Parathyroid adenoma (tissue), 2 donors: ENCODE data around the gene ANKRD53.

Experiments
- H2AFZ ChIP-seq: fragments of 300-600 bp; sonication (generic); one replicate; pipeline ENCODE4 v1.7.0; 2017; ENCODE audit warnings: antibody characterized with exemption, mild to moderate bottlenecking
- H3K27ac ChIP-seq: fragments of 300-600 bp; sonication (generic); one replicate; pipeline ENCODE4 v1.7.0; 2017
- H3K27me3 ChIP-seq: fragments of 300-600 bp; sonication (generic); one replicate; pipeline ENCODE4 v1.7.0; 2017; ENCODE audit warnings: low read length; ENCODE audit not compliant: control insufficient read depth, insufficient read depth
- H3K36me3 ChIP-seq: fragments of 300-600 bp; sonication (generic); one replicate; pipeline ENCODE4 v1.7.0; 2017; ENCODE audit warnings: low read length; ENCODE audit not compliant: control insufficient read depth, insufficient read depth
- H3K4me1 ChIP-seq: fragments of 300-600 bp; sonication (generic); one replicate; pipeline ENCODE4 v1.7.0; 2017; ENCODE audit warnings: control low read depth
- H3K4me2 ChIP-seq: fragments of 300-600 bp; sonication (generic); one replicate; pipeline ENCODE4 v1.7.0; 2017; ENCODE audit warnings: low read length
- H3K4me3 ChIP-seq: fragments of 300-600 bp; sonication (generic); one replicate; pipeline ENCODE4 v1.7.0; 2017; ENCODE audit warnings: low read depth, low read length
- H3K79me2 ChIP-seq: fragments of 300-600 bp; sonication (generic); one replicate; pipeline ENCODE4 v1.7.0; 2017; ENCODE audit warnings: control low read depth
- H3K9ac ChIP-seq: fragments of 300-600 bp; sonication (generic); one replicate; pipeline ENCODE4 v1.7.0; 2017; ENCODE audit warnings: mild to moderate bottlenecking
- H3K9me3 ChIP-seq: fragments of 300-600 bp; sonication (generic); one replicate; pipeline ENCODE4 v1.7.0; 2017; ENCODE audit warnings: low read length; ENCODE audit not compliant: control insufficient read depth
- TF ChIP-seq, protein P1 (sequence below): fragments of 300-600 bp; sonication (generic); IDR thresholded peaks from one replicate; pipeline ENCODE4 v1.7.0; 2017; ENCODE audit warnings: antibody characterized with exemption, mild to moderate bottlenecking
- donor health status: primary hyperparathyroidism.

Gene ANKRD53

DNA sequence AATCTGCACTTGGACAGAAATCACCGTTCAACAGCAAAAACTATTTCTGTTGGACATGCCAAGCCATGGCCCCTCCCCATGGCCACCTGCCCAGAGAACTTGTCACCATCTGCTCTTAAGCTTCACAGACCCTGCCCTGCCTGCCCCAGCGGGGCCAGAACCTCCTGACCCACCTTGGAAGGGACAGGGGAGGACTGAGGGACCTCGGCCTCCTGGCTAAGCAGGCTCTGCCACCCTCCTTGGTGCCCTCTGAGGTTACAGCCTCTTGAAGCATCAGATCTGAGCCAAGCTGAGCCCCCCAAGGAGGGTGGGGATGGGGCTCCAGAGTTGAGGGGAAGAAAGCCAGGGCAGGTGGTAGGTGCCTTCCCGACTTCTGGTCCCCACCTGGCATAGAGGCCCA, 9.7 kb downstream of the ANKRD53 start:
- Histone ChIP-seq H3K4me3 (no peak overlapping the region), H3K4me2 (no peak overlapping the region), H2AFZ (no peak overlapping the region), H3K9me3 (no peaks in the 10 kb centered on the region), H3K36me3 (no peaks in the 10 kb centered on the region), H3K79me2 (no peaks in the 10 kb centered on the region), H3K27me3 (no peaks in the 10 kb centered on the region), H3K9ac (no peak overlapping the region), H3K4me1 (peaks cover 4% of the 10 kb centered on the region), H3K27ac (no peak overlapping the region)
- TF ChIP-seq, protein P1, sequence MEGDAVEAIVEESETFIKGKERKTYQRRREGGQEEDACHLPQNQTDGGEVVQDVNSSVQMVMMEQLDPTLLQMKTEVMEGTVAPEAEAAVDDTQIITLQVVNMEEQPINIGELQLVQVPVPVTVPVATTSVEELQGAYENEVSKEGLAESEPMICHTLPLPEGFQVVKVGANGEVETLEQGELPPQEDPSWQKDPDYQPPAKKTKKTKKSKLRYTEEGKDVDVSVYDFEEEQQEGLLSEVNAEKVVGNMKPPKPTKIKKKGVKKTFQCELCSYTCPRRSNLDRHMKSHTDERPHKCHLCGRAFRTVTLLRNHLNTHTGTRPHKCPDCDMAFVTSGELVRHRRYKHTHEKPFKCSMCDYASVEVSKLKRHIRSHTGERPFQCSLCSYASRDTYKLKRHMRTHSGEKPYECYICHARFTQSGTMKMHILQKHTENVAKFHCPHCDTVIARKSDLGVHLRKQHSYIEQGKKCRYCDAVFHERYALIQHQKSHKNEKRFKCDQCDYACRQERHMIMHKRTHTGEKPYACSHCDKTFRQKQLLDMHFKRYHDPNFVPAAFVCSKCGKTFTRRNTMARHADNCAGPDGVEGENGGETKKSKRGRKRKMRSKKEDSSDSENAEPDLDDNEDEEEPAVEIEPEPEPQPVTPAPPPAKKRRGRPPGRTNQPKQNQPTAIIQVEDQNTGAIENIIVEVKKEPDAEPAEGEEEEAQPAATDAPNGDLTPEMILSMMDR: no peak

DNA sequence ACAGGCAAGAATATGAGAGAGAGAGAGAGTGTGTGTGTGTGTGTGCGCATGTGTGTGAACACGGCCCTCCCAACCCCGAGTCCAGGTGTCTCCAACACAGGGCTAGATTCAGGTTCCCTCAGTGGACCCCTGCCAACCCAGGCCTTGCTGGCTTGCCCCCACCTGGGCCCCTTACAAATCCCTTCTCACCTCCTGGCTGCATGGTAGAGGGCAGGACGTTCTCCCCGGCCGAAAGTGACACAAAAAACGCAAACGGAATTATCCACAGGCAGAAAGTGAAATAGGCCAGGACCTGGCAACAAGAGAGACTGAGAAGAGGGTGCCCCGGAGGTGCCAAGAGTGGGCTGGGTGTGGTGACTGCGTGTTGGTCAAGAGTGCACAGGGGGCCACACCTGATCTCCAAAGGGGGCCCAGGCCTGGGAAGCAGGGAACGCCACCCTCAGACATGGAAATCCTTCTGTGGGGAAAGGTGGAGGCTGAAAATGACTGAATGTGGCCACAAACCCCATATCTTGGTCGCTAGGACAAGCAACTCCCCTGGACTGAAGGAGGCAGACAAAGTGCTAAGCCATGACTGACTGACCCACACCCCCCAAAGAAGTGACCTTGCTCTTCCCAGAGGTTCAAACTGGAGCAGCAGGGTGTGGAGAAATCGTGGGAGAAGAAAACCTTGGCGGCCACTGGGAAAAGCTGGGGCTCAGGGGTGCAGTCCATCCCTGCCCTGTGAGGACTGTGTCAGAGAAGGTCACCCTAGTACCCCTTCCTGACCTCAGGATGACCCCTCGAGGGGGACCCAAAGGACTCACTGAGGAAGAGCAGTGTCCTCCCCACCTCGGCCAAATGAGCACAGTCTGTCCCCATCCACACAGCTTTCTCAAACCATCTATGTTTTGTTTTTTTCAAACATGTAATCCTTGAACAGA, 10.6 kb downstream of the ANKRD53 start:
- no peak overlapping the region for H3K9ac ChIP-seq
- H3K27me3 ChIP-seq: no peaks in the 10 kb centered on the region
- H3K9me3 ChIP-seq: no peaks in the 10 kb centered on the region
- H3K27ac ChIP-seq: no peak overlapping the region
- H3K79me2 ChIP-seq: no peaks in the 10 kb centered on the region
- H3K4me2 ChIP-seq: no peak overlapping the region
- peaks cover 10% of the 10 kb centered on the region for H3K4me1 ChIP-seq
- no peak overlapping the region for H3K4me3 ChIP-seq
- no peak overlapping the region for H2AFZ ChIP-seq
- H3K36me3 ChIP-seq: no peaks in the 10 kb centered on the region
- TF ChIP-seq, protein P1: no peak

DNA sequence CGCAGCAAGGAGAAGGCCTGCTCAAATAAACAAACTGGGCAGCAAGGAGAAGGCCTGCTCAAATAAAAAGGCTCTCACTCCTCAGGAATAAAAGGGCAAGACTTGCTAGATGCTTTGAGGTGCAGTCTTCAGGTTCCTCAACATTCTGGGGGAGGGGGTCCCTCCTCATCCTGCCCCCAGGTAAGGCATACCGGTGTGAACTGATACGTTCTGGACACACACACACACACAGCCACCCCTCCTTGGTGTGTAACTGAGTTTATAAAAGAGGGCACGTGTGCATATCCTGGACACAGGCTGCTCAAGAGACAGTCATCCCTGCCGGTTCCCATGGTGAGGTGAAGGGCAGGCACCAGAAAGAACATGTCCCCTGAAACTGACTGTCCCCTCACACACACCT, 11.8 kb downstream of the ANKRD53 start:
- Histone ChIP-seq H3K4me3 (no peak overlapping the region), H3K27ac (no peak overlapping the region), H3K9ac (no peak overlapping the region), H3K4me1 (peaks cover 10% of the 10 kb centered on the region), H3K79me2 (no peaks in the 10 kb centered on the region), H3K4me2 (no peak overlapping the region), H2AFZ (no peak overlapping the region), H3K36me3 (no peaks in the 10 kb centered on the region), H3K27me3 (no peaks in the 10 kb centered on the region), H3K9me3 (no peaks in the 10 kb centered on the region)
- TF ChIP-seq, protein P1: no peak

DNA sequence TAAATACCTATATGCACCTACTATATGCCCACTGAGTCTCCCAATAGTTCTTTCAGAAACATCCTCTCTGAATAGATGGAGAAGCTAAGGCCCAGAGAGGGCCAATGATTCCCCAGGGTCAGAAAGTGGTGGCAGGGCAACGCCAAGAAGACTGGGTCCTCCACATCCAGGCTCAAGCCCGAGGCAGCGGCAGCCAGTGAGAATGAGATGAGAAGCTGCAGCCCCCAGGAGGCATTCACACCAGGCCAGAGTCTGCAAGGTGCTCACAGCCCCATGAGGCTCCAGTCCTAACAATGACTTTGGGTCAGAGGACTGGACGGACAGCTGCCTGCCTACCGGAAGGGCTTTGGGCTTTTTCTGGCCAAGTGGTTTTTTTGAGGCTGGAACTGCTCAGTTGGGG, 12.7 kb downstream of the ANKRD53 start:
- TF ChIP-seq, protein P1: no peak
- Histone ChIP-seq H3K4me2 (no peak overlapping the region), H3K36me3 (no peaks in the 10 kb centered on the region)

DNA sequence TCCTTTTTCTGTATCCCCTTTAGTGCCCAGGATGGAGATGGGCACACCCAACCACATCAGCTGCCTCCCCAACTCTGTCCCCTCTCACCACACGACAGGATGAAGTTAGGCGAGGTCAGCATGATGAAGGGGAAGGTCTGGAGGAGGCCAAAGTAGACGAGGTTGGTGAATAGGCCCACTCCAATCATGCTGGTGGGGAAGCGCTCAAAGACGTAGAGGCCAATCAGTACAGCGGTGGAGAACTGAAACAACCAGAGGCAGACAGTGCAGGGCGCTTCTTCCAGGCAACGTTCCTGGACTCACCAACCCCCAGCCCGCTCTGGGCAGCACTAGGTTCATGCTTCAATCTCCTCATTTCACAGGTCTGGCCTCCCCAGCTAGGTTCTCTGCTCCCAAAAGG, 13.3 kb downstream of the ANKRD53 start:
- TF ChIP-seq, protein P1: no peak
- peaks cover 17% of the 10 kb centered on the region for H3K4me1 ChIP-seq
- H3K27ac ChIP-seq: no peak overlapping the region
- no peak overlapping the region for H3K4me2 ChIP-seq
- H3K27me3 ChIP-seq: no peaks in the 10 kb centered on the region
- H3K4me3 ChIP-seq: no peak overlapping the region
- peaks cover 3% of the 10 kb centered on the region for H3K79me2 ChIP-seq
- H3K9me3 ChIP-seq: no peaks in the 10 kb centered on the region
- no peak overlapping the region for H2AFZ ChIP-seq
- no peaks in the 10 kb centered on the region for H3K36me3 ChIP-seq
- H3K9ac ChIP-seq: no peak overlapping the region

More for the DNA sequence above, 12.7 kb downstream of the ANKRD53 start:
- H3K9ac ChIP-seq: no peak overlapping the region
- H3K27me3 ChIP-seq: no peaks in the 10 kb centered on the region
- peaks cover 17% of the 10 kb centered on the region for H3K4me1 ChIP-seq
- no peak overlapping the region for H2AFZ ChIP-seq
- no peaks in the 10 kb centered on the region for H3K9me3 ChIP-seq
- peaks cover 3% of the 10 kb centered on the region for H3K79me2 ChIP-seq
- no peak overlapping the region for H3K4me3 ChIP-seq
- no peak overlapping the region for H3K27ac ChIP-seq
